HT1080 (cell line): ENCODE data around the gene PLEKHA7. TPM values are rescaled to one million over a fixed set of nuclear protein-coding genes. Genes with fewer than 3 reads are reported as not detected.

Experiments
- DNase-seq: peaks from one replicate; pipeline ENCODE4 v3.0.0-alpha.2; 2015; ENCODE audit warnings: low read depth
- total RNA-seq: library from RNA; depleted of rRNA; stranded (reverse); fragments of >200 nt; shearing (Covaris generic); gene quantifications from 2 replicates; pipeline ENCODE4 v1.2.3, GENCODE V29; 2014

Gene PLEKHA7
- total RNA-seq, 1 experiment from 2014 or later, result 0.48 TPM

GRCh38 chr11:16778876-16779275, 235.3 kb downstream of the PLEKHA7 start:
- DNase-seq, result no peak

GRCh38 chr11:16778286-16778685, 235.9 kb downstream of the PLEKHA7 start:
- DNase-seq, result no peak

- DNase-seq, result no peak
Observed at GRCh38 chr11:16777613-16777975, 236.6 kb downstream of the PLEKHA7 start.

GRCh38 chr11:16776711-16777612, 237.3 kb downstream of the PLEKHA7 start:
- no peak for DNase-seq

GRCh38 chr11:16775614-16776283, 238.5 kb downstream of the PLEKHA7 start:
- DNase-seq, result no peak

- DNase-seq, result no peak
Observed at GRCh38 chr11:16774936-16775613, 239.1 kb downstream of the PLEKHA7 start.

- no peak for DNase-seq
Observed at GRCh38 chr11:16773981-16774935, 240.0 kb downstream of the PLEKHA7 start.

GRCh38 chr11:16772141-16772512, 242.1 kb downstream of the PLEKHA7 start:
- DNase-seq, result no peak

- no peak for DNase-seq
Observed at GRCh38 chr11:16771350-16772140, 242.7 kb downstream of the PLEKHA7 start.

GRCh38 chr11:16770016-16770415, 244.2 kb downstream of the PLEKHA7 start:
- no peak for DNase-seq

GRCh38 chr11:16769386-16769785, 244.8 kb downstream of the PLEKHA7 start:
- no peak for DNase-seq

GRCh38 chr11:16767957-16768356, 246.3 kb downstream of the PLEKHA7 start:
- DNase-seq, result no peak

GRCh38 chr11:16767137-16767536, 247.1 kb downstream of the PLEKHA7 start:
- DNase-seq, result no peak

- no peak for DNase-seq
Observed at GRCh38 chr11:16764888-16765287, 249.3 kb downstream of the PLEKHA7 start.

GRCh38 chr11:16763746-16764145, 250.5 kb downstream of the PLEKHA7 start:
- no peak for DNase-seq

- peak; percentile 84 for DNase-seq
Observed at GRCh38 chr11:16759857-16760508, 254.2 kb downstream of the PLEKHA7 start.

- DNase-seq, result no peak
Observed at GRCh38 chr11:16758382-16759024, 255.7 kb downstream of the PLEKHA7 start.

GRCh38 chr11:16750417-16750816, 263.8 kb downstream of the PLEKHA7 start:
- peak; percentile 34 for DNase-seq

GRCh38 chr11:16749666-16750065, 264.5 kb downstream of the PLEKHA7 start:
- no peak for DNase-seq
